Activated T-cell treated with anti-CD3 and anti-CD28 coated beads for 4 hours (primary cell): ENCODE data around the gene HECW1.
"Not testable (repeated sequence)": the region's sequence is repeated elsewhere in the genome, so short reads cannot be mapped to it uniquely, and the experiment has no call there.

Source experiments
- DNase-seq: peaks from one replicate; pipeline ENCODE4 v3.0.0-alpha.2; 2020

HECW1 gene

GRCh38 chr7:43112459-43112940, at the start of gene HECW1:
Gene HECW1, plus strand, starts transcription at chr7:43112647. Its CDS starts 131,259 bp downstream, at chr7:43243906.
- no peak for DNase-seq

GRCh38 chr7:43071604-43072003, 40.8 kb upstream of the HECW1 start:
- DNase-seq = no peak

GRCh38 chr7:43072530-43072929, 39.9 kb upstream of the HECW1 start:
- DNase-seq = no peak

- DNase-seq = not testable (repeated sequence)
Observed at GRCh38 chr7:43073811-43074210, 38.6 kb upstream of the HECW1 start.

GRCh38 chr7:43076189-43076605, 36.2 kb upstream of the HECW1 start:
- DNase-seq = no peak

- no peak for DNase-seq
Observed at GRCh38 chr7:43076606-43077005, 35.8 kb upstream of the HECW1 start.

GRCh38 chr7:43077285-43077684, 35.2 kb upstream of the HECW1 start:
- DNase-seq = no peak

- no peak for DNase-seq
Observed at GRCh38 chr7:43077732-43078391, 34.6 kb upstream of the HECW1 start.

- no peak for DNase-seq
Observed at GRCh38 chr7:43078794-43079193, 33.7 kb upstream of the HECW1 start.

GRCh38 chr7:43081603-43082002, 30.8 kb upstream of the HECW1 start:
- no peak for DNase-seq

- no peak for DNase-seq
Observed at GRCh38 chr7:43083106-43083505, 29.3 kb upstream of the HECW1 start.

- no peak for DNase-seq
Observed at GRCh38 chr7:43085017-43085416, 27.4 kb upstream of the HECW1 start.

- DNase-seq = no peak
Observed at GRCh38 chr7:43085992-43086391, 26.5 kb upstream of the HECW1 start.

GRCh38 chr7:43092819-43093218, 19.6 kb upstream of the HECW1 start:
- DNase-seq = no peak

- no peak for DNase-seq
Observed at GRCh38 chr7:43096875-43097274, 15.6 kb upstream of the HECW1 start.

- DNase-seq = no peak
Observed at GRCh38 chr7:43099750-43100149, 12.7 kb upstream of the HECW1 start.

GRCh38 chr7:43104874-43105520, 7.5 kb upstream of the HECW1 start:
- no peak for DNase-seq

GRCh38 chr7:43105521-43106120, 6.8 kb upstream of the HECW1 start:
- no peak for DNase-seq

GRCh38 chr7:43108255-43109011, 4.0 kb upstream of the HECW1 start:
- peak; percentile 17 for DNase-seq

- DNase-seq = no peak
Observed at GRCh38 chr7:43110791-43111535, 1.5 kb upstream of the HECW1 start.

GRCh38 chr7:43111630-43112458, 603 bp upstream of the HECW1 start:
- DNase-seq = no peak
